ENCODE results near the gene USP13. TPM values are rescaled to one million over a fixed set of nuclear protein-coding genes. Genes with fewer than 3 reads are reported as not detected.

Gene USP13
- total RNA-seq, 2 experiments from 2014 or later: 9.4 to 9.6 TPM

- ChIA-PET POLR2A (no interaction called here), CTCF (no interaction called here)
- H3K4me3 Mint-ChIP-seq: no peak overlapping the region
- DNase-seq: no peak
- H3K27me3 Mint-ChIP-seq: no peaks in the 10 kb centered on the region
- no peaks in the 10 kb centered on the region for H3K9me3 Mint-ChIP-seq
- peaks cover 15% of the 10 kb centered on the region for H3K36me3 Mint-ChIP-seq (ENCODE audit: low read depth)
- no peak overlapping the region for H3K27ac Mint-ChIP-seq
- H3K4me1 Mint-ChIP-seq: no peaks in the 10 kb centered on the region
Measured at GRCh38 chr3:179687967-179688535, 35.2 kb downstream of the USP13 start.

GRCh38 chr3:179688850-179689249, 36.0 kb downstream of the USP13 start:
- CTCF ChIA-PET: no interaction called here
- Mint-ChIP-seq H3K4me3 (no peak overlapping the region), H3K27ac (no peak overlapping the region), H3K27me3 (no peaks in the 10 kb centered on the region), H3K4me1 (no peaks in the 10 kb centered on the region), H3K36me3 (ENCODE audit: low read depth) (peaks cover 15% of the 10 kb centered on the region), H3K9me3 (no peaks in the 10 kb centered on the region)
- POLR2A ChIA-PET: no interaction called here
- DNase-seq: no peak

- no peak overlapping the region for H3K4me3 Mint-ChIP-seq
- ChIA-PET POLR2A (no interaction called here), CTCF (no interaction called here)
- H3K9me3 Mint-ChIP-seq: no peaks in the 10 kb centered on the region
- H3K36me3 Mint-ChIP-seq (ENCODE audit: low read depth): peaks cover 11% of the 10 kb centered on the region
- no peaks in the 10 kb centered on the region for H3K27me3 Mint-ChIP-seq
- DNase-seq: no peak
- H3K4me1 Mint-ChIP-seq: peaks cover 6% of the 10 kb centered on the region
- H3K27ac Mint-ChIP-seq: no peak overlapping the region
Measured at GRCh38 chr3:179694731-179695130, 41.9 kb downstream of the USP13 start.

GRCh38 chr3:179695672-179696313, 43.0 kb downstream of the USP13 start:
- Mint-ChIP-seq H3K27me3 (no peaks in the 10 kb centered on the region), H3K27ac (no peak overlapping the region), H3K4me3 (no peak overlapping the region), H3K36me3 (ENCODE audit: low read depth) (peaks cover 11% of the 10 kb centered on the region), H3K4me1 (peaks cover 16% of the 10 kb centered on the region), H3K9me3 (no peaks in the 10 kb centered on the region)
- CTCF ChIA-PET: no interaction called here
- no peak for DNase-seq
- POLR2A ChIA-PET: no interaction called here

- H3K27me3 Mint-ChIP-seq: no peaks in the 10 kb centered on the region
- no peak overlapping the region for H3K27ac Mint-ChIP-seq
- ChIA-PET POLR2A (no interaction called here), CTCF (no interaction called here)
- no peaks in the 10 kb centered on the region for H3K9me3 Mint-ChIP-seq
- H3K4me3 Mint-ChIP-seq: no peak overlapping the region
- DNase-seq: no peak
- H3K36me3 Mint-ChIP-seq (ENCODE audit: low read depth): peaks cover 9% of the 10 kb centered on the region
- peaks cover 17% of the 10 kb centered on the region for H3K4me1 Mint-ChIP-seq
Measured at GRCh38 chr3:179697736-179698332, 45.0 kb downstream of the USP13 start.

GRCh38 chr3:179700716-179701115, 47.9 kb downstream of the USP13 start:
- CTCF ChIA-PET: interaction anchor here (1.4 kb wide), 1 partner anchor 51 kb away, joined by 3 read pairs; no protein-coding TSS in a partner anchor
- POLR2A ChIA-PET: no interaction called here
- H3K27ac Mint-ChIP-seq: no peak overlapping the region

GRCh38 chr3:179701176-179701827, 48.5 kb downstream of the USP13 start:
- no peak for DNase-seq
- no peaks in the 10 kb centered on the region for H3K27me3 Mint-ChIP-seq
- no peak overlapping the region for H3K27ac Mint-ChIP-seq
- H3K9me3 Mint-ChIP-seq: no peaks in the 10 kb centered on the region
- H3K4me1 Mint-ChIP-seq: peaks cover 17% of the 10 kb centered on the region
- no peak overlapping the region for H3K4me3 Mint-ChIP-seq
- peaks cover 6% of the 10 kb centered on the region for H3K36me3 Mint-ChIP-seq (ENCODE audit: low read depth)
- CTCF ChIA-PET: interaction anchor here (1.4 kb wide), 1 partner anchor 52 kb away, joined by 3 read pairs; no protein-coding TSS in a partner anchor
- POLR2A ChIA-PET: no interaction called here

More at GRCh38 chr3:179700716-179701115, 47.9 kb downstream of the USP13 start:
- no peak for DNase-seq
- Mint-ChIP-seq H3K4me1 (peaks cover 17% of the 10 kb centered on the region), H3K9me3 (no peaks in the 10 kb centered on the region), H3K36me3 (ENCODE audit: low read depth) (peaks cover 6% of the 10 kb centered on the region), H3K4me3 (no peak overlapping the region), H3K27me3 (no peaks in the 10 kb centered on the region)

- DNase-seq: no peak
- Mint-ChIP-seq H3K4me3 (no peak overlapping the region), H3K27me3 (no peaks in the 10 kb centered on the region), H3K9me3 (no peaks in the 10 kb centered on the region), H3K27ac (no peak overlapping the region), H3K36me3 (ENCODE audit: low read depth) (peaks cover 9% of the 10 kb centered on the region), H3K4me1 (peaks cover 17% of the 10 kb centered on the region)
- CTCF ChIA-PET: no interaction called here
- POLR2A ChIA-PET: no interaction called here
Measured at GRCh38 chr3:179702271-179702947, 49.6 kb downstream of the USP13 start.

GRCh38 chr3:179703816-179704215, 51.0 kb downstream of the USP13 start:
- DNase-seq: no peak
- Mint-ChIP-seq H3K36me3 (ENCODE audit: low read depth) (peaks cover 16% of the 10 kb centered on the region), H3K27me3 (no peaks in the 10 kb centered on the region), H3K4me1 (peaks cover 11% of the 10 kb centered on the region), H3K27ac (no peak overlapping the region), H3K4me3 (no peak overlapping the region), H3K9me3 (no peaks in the 10 kb centered on the region)
- ChIA-PET POLR2A (no interaction called here), CTCF (no interaction called here)

- Mint-ChIP-seq H3K36me3 (ENCODE audit: low read depth) (peaks cover 27% of the 10 kb centered on the region), H3K4me1 (no peaks in the 10 kb centered on the region), H3K4me3 (no peak overlapping the region), H3K27ac (no peak overlapping the region), H3K27me3 (no peaks in the 10 kb centered on the region), H3K9me3 (no peaks in the 10 kb centered on the region)
- DNase-seq: no peak
- ChIA-PET POLR2A (no interaction called here), CTCF (no interaction called here)
Measured at GRCh38 chr3:179706233-179706632, 53.4 kb downstream of the USP13 start.

- CTCF ChIA-PET: no interaction called here
- H3K4me1 Mint-ChIP-seq: no peaks in the 10 kb centered on the region
- no peak overlapping the region for H3K27ac Mint-ChIP-seq
- H3K27me3 Mint-ChIP-seq: no peaks in the 10 kb centered on the region
- no peaks in the 10 kb centered on the region for H3K9me3 Mint-ChIP-seq
- no peak for DNase-seq
- POLR2A ChIA-PET: no interaction called here
- peaks cover 21% of the 10 kb centered on the region for H3K36me3 Mint-ChIP-seq (ENCODE audit: low read depth)
- no peak overlapping the region for H3K4me3 Mint-ChIP-seq
Measured at GRCh38 chr3:179710079-179710478, 57.2 kb downstream of the USP13 start.

GRCh38 chr3:179713643-179714090, 60.8 kb downstream of the USP13 start:
- no peaks in the 10 kb centered on the region for H3K9me3 Mint-ChIP-seq
- DNase-seq: no peak

GRCh38 chr3:179715582-179715981, 62.7 kb downstream of the USP13 start:
- H3K4me1 Mint-ChIP-seq: no peaks in the 10 kb centered on the region
- DNase-seq: no peak
- no peak overlapping the region for H3K4me3 Mint-ChIP-seq
- no peaks in the 10 kb centered on the region for H3K9me3 Mint-ChIP-seq
- peaks cover 2% of the 10 kb centered on the region for H3K36me3 Mint-ChIP-seq (ENCODE audit: low read depth)
- CTCF ChIA-PET: no interaction called here
- no peaks in the 10 kb centered on the region for H3K27me3 Mint-ChIP-seq
- POLR2A ChIA-PET: no interaction called here
- no peak overlapping the region for H3K27ac Mint-ChIP-seq

More at GRCh38 chr3:179713643-179714090, 60.8 kb downstream of the USP13 start:
- CTCF ChIA-PET: no interaction called here
- no peak overlapping the region for H3K4me3 Mint-ChIP-seq
- H3K4me1 Mint-ChIP-seq: no peaks in the 10 kb centered on the region
- POLR2A ChIA-PET: no interaction called here
- H3K36me3 Mint-ChIP-seq (ENCODE audit: low read depth): peaks cover 11% of the 10 kb centered on the region
- no peak overlapping the region for H3K27ac Mint-ChIP-seq
- H3K27me3 Mint-ChIP-seq: no peaks in the 10 kb centered on the region
